ENCODE data around the gene OTOGL.

- TF ChIP-seq EZH2 (IDR thresholded peaks at IDR 0.05; ENCODE audit: low read length, unreplicated experiment) (no peak), CTCF (conservative IDR thresholded peaks at IDR 0.05; ENCODE audit: low read depth, low read length) (no peak)
Measured at GRCh38 chr12:80406253-80406652, 306.9 kb downstream of the OTOGL start.

All from PC-3 (cell line).